ENCODE measurements around the gene CASP14.

- TF ChIP-seq POLR2A (IDR thresholded peaks at IDR 0.05) (no peak), CTCF (IDR thresholded peaks at IDR 0.05) (no peak)
Measured at GRCh38 chr19:15104411-15104810, 55.1 kb downstream of the CASP14 start.

Data from vagina (tissue), 2 donors.